GM21619 (cell line): ENCODE data around the gene SYK.
"Not testable (repeated sequence)": the region's sequence is repeated elsewhere in the genome, so short reads cannot be mapped to it uniquely, and the experiment has no call there.

Experiments used
- ATAC-seq: cut with Tn5 transposase; IDR thresholded peaks from one replicate; pipeline ENCODE4 v1.9.1; 2021; ENCODE audit not compliant: unreplicated experiment

Gene SYK

GRCh38 chr9:90801241-90801972, at the start of gene SYK:
SYK (plus strand) TSS chr9:90801819; CDS start chr9:90843899, 42,080 bp downstream.
- peak; percentile 45 for ATAC-seq

- ATAC-seq: not testable (repeated sequence)
These were observed 45.9 kb upstream of the SYK start for GRCh38 chr9:90755514-90756371.

GRCh38 chr9:90760577-90760976, 41.0 kb upstream of the SYK start:
- not testable (repeated sequence) for ATAC-seq

GRCh38 chr9:90766731-90767130, 34.9 kb upstream of the SYK start:
- no peak for ATAC-seq

GRCh38 chr9:90767523-90768100, 34.0 kb upstream of the SYK start:
- no peak for ATAC-seq

GRCh38 chr9:90770182-90770738, 31.4 kb upstream of the SYK start:
- ATAC-seq: no peak

- no peak for ATAC-seq
These were observed 30.7 kb upstream of the SYK start for GRCh38 chr9:90770927-90771326.

- no peak for ATAC-seq
These were observed 29.2 kb upstream of the SYK start for GRCh38 chr9:90772386-90772785.

- no peak for ATAC-seq
These were observed 28.0 kb upstream of the SYK start for GRCh38 chr9:90773617-90774016.

GRCh38 chr9:90774071-90774470, 27.5 kb upstream of the SYK start:
- no peak for ATAC-seq

GRCh38 chr9:90774682-90775081, 26.9 kb upstream of the SYK start:
- peak; percentile 81 for ATAC-seq

GRCh38 chr9:90775657-90776056, 26.0 kb upstream of the SYK start:
- ATAC-seq: no peak

- no peak for ATAC-seq
These were observed 22.9 kb upstream of the SYK start for GRCh38 chr9:90778746-90779145.

GRCh38 chr9:90783552-90783951, 18.1 kb upstream of the SYK start:
- ATAC-seq: no peak

GRCh38 chr9:90783964-90784363, 17.7 kb upstream of the SYK start:
- no peak for ATAC-seq

- no peak for ATAC-seq
These were observed 13.7 kb upstream of the SYK start for GRCh38 chr9:90787771-90788460.

GRCh38 chr9:90788527-90788926, 13.1 kb upstream of the SYK start:
- ATAC-seq: not testable (repeated sequence)

- no peak for ATAC-seq
These were observed 12.2 kb upstream of the SYK start for GRCh38 chr9:90789408-90789807.

GRCh38 chr9:90789862-90790261, 11.8 kb upstream of the SYK start:
- no peak for ATAC-seq

GRCh38 chr9:90793024-90793423, 8.6 kb upstream of the SYK start:
- not testable (repeated sequence) for ATAC-seq

GRCh38 chr9:90793729-90794128, 7.9 kb upstream of the SYK start:
- no peak for ATAC-seq
